Skeletal muscle tissue (tissue), 4 donors: ENCODE measurements around the gene ENDOD1. TPM values are rescaled to one million over a fixed set of nuclear protein-coding genes. Genes with fewer than 3 reads are reported as not detected.

ENCODE experiments used
- H3K27ac ChIP-seq: one replicate; pipeline ENCODE4 v1.7.0; 2013; ENCODE audit warnings: mild to moderate bottlenecking, low read depth, low read length, inconsistent platforms
- H3K27me3 ChIP-seq, 3 donors: one replicate each; pipeline ENCODE4 v1.7.0; 2013; ENCODE audit warnings: low read length in 3 of 3; ENCODE audit not compliant: control insufficient read depth in 3 of 3, insufficient read depth in 3 of 3
- H3K36me3 ChIP-seq, 3 donors: one replicate each; pipeline ENCODE4 v1.7.0; 2013; ENCODE audit warnings: low read length in 3 of 3; ENCODE audit not compliant: control insufficient read depth in 3 of 3, insufficient read depth in 3 of 3
- H3K4me1 ChIP-seq, 3 donors: one replicate each; pipeline ENCODE4 v1.7.0; 2013; ENCODE audit warnings: low read length in 3 of 3, mild to moderate bottlenecking in 3 of 3; ENCODE audit not compliant: control insufficient read depth in 3 of 3, insufficient read depth in 3 of 3
- H3K4me3 ChIP-seq, 3 donors: one replicate each; pipeline ENCODE4 v1.7.0; 2013; ENCODE audit warnings: low read length in 3 of 3
- H3K9ac ChIP-seq, 3 donors: one replicate each; pipeline ENCODE4 v1.7.0; 2013; ENCODE audit warnings: low read length in 3 of 3, mild to moderate bottlenecking in 3 of 3, moderate library complexity in 2 of 3, low read depth in 1 of 3
- H3K9me3 ChIP-seq, 3 donors: one replicate each; pipeline ENCODE4 v1.7.0; 2013; ENCODE audit warnings: low read length in 3 of 3; ENCODE audit not compliant: control insufficient read depth in 3 of 3
- total RNA-seq: library from RNA; depleted of rRNA; stranded (reverse); fragments of >200 nt; gene quantifications from one replicate; pipeline ENCODE4 v1.2.3, GENCODE V29; 2014
- donor health status: Osteomylitis.

The ENDOD1 gene
- total RNA-seq, 1 donor from 2014 or later: 99.2 TPM

- Histone ChIP-seq H3K27me3 (no peaks in the 10 kb centered on the region), H3K4me3 (peak overlapping the region in 2 of 3 donors; percentile 20 to 39), H3K36me3 (no peaks in the 10 kb centered on the region), H3K27ac (peak overlapping the region; percentile 46), H3K4me1 (peaks cover 29 to 44% (median 31%) of the 10 kb centered on the region in 3 donors), H3K9me3 (no peaks in the 10 kb centered on the region), H3K9ac (peak overlapping the region in 2 of 3 donors; percentile 40 to 58)
These were observed 67.4 kb downstream of the ENDOD1 start for GRCh38 chr11:95156916-95157541.

GRCh38 chr11:95157824-95158223 lies 68.2 kb downstream of the ENDOD1 start:
- no peak overlapping the region for H3K9ac ChIP-seq
- H3K27me3 ChIP-seq: no peaks in the 10 kb centered on the region
- no peaks in the 10 kb centered on the region for H3K36me3 ChIP-seq
- peaks cover 28 to 43% (median 31%) of the 10 kb centered on the region in 3 donors for H3K4me1 ChIP-seq
- no peaks in the 10 kb centered on the region for H3K9me3 ChIP-seq
- peak overlapping the region in 1 of 3 donors; percentile 15 for H3K4me3 ChIP-seq
- no peak overlapping the region for H3K27ac ChIP-seq

- Histone ChIP-seq H3K27ac (no peak overlapping the region), H3K9me3 (no peaks in the 10 kb centered on the region), H3K4me1 (peaks cover 26 to 35% (median 29%) of the 10 kb centered on the region in 3 donors), H3K9ac (no peak overlapping the region), H3K36me3 (no peaks in the 10 kb centered on the region), H3K4me3 (no peak overlapping the region), H3K27me3 (no peaks in the 10 kb centered on the region)
These were observed 71.6 kb downstream of the ENDOD1 start for GRCh38 chr11:95161248-95161647.

GRCh38 chr11:95163106-95163505 lies 73.5 kb downstream of the ENDOD1 start:
- no peaks in the 10 kb centered on the region for H3K36me3 ChIP-seq
- no peak overlapping the region for H3K27ac ChIP-seq
- peaks cover 10 to 17% (median 12%) of the 10 kb centered on the region in 3 donors for H3K4me1 ChIP-seq
- no peak overlapping the region for H3K4me3 ChIP-seq
- H3K27me3 ChIP-seq: no peaks in the 10 kb centered on the region
- H3K9me3 ChIP-seq: no peaks in the 10 kb centered on the region
- H3K9ac ChIP-seq: no peak overlapping the region

GRCh38 chr11:95165638-95166037 lies 76.0 kb downstream of the ENDOD1 start:
- Histone ChIP-seq H3K4me3 (no peak overlapping the region), H3K36me3 (no peaks in the 10 kb centered on the region), H3K9ac (no peak overlapping the region), H3K4me1 (peaks cover 5 to 17% (median 10%) of the 10 kb centered on the region in 3 donors), H3K27me3 (no peaks in the 10 kb centered on the region), H3K27ac (no peak overlapping the region), H3K9me3 (no peaks in the 10 kb centered on the region)

GRCh38 chr11:95166781-95167180 lies 77.1 kb downstream of the ENDOD1 start:
- no peak overlapping the region for H3K9ac ChIP-seq
- H3K9me3 ChIP-seq: no peaks in the 10 kb centered on the region
- H3K4me3 ChIP-seq: no peak overlapping the region
- peaks cover under 1 to 6% (median 2%) of the 10 kb centered on the region in 3 donors for H3K4me1 ChIP-seq
- no peaks in the 10 kb centered on the region for H3K27me3 ChIP-seq
- H3K27ac ChIP-seq: no peak overlapping the region
- H3K36me3 ChIP-seq: no peaks in the 10 kb centered on the region

- Histone ChIP-seq H3K27ac (no peak overlapping the region), H3K9ac (no peak overlapping the region), H3K27me3 (no peaks in the 10 kb centered on the region), H3K9me3 (no peaks in the 10 kb centered on the region), H3K4me3 (no peak overlapping the region), H3K36me3 (peaks cover 0 to 8% (median 2%) of the 10 kb centered on the region in 3 donors), H3K4me1 (peaks cover 0 to 5% (median 0%) of the 10 kb centered on the region in 3 donors)
These were observed 80.6 kb downstream of the ENDOD1 start for GRCh38 chr11:95170294-95170693.

- Histone ChIP-seq H3K27me3 (no peaks in the 10 kb centered on the region), H3K9ac (no peak overlapping the region), H3K27ac (no peak overlapping the region), H3K9me3 (no peaks in the 10 kb centered on the region), H3K4me3 (no peak overlapping the region), H3K36me3 (peaks cover 0 to 20% (median 18%) of the 10 kb centered on the region in 3 donors), H3K4me1 (no peaks in the 10 kb centered on the region)
These were observed 86.3 kb downstream of the ENDOD1 start for GRCh38 chr11:95175818-95176380.

Other genes starting within 250 kb of the ENDOD1 start
- 28.7 TPM for gene CWC15, start 116.3 kb upstream of the ENDOD1 start, total RNA-seq
- 1.0 TPM for gene KDM4D, start 116.1 kb upstream of the ENDOD1 start, total RNA-seq
- gene KDM4E, start 64.6 kb upstream of the ENDOD1 start, total RNA-seq: not detected
- not detected for gene KDM4F, start 40.4 kb upstream of the ENDOD1 start, total RNA-seq
- 11.5 TPM for gene SRSF8, start 22.9 kb upstream of the ENDOD1 start, total RNA-seq
- 93.4 TPM for gene SESN3, start 141.4 kb downstream of the ENDOD1 start, total RNA-seq